IMR-90 (cell line): ENCODE measurements around the gene UNC119. TPM values are rescaled to one million over a fixed set of nuclear protein-coding genes. Genes with fewer than 3 reads are reported as not detected.

Experiments
- ATAC-seq: fragments of 200-7000 bp; cut with Tn5 transposase; 2 replicates; pipeline ENCODE4 v1.9.1; 2020; ENCODE audit warnings: low read depth, mild to moderate bottlenecking, moderate library complexity
- BruUV-seq: library from RNA; stranded (reverse); fragments of 400-500 nt; replicated peaks from 2 replicates; lab custom pipeline; 2021; lab: Mats Ljungman, UMichigan
- CTCF ChIA-PET: fragments of 300-600 bp; formaldehyde crosslinking; extraction: SDS; loops from one replicate; lab custom pipeline; 2021; ENCODE audit warnings: antibody characterized with exemption; lab: Yijun Ruan, JAX
- POLR2A ChIA-PET: fragments of 300-600 bp; sonication (Branson Sonifier 250); formaldehyde crosslinking; loops from one replicate; lab custom pipeline; 2022; ENCODE audit warnings: antibody characterized with exemption; ENCODE audit not compliant: unreplicated experiment; lab: Charles Lee
- DNase-seq: peaks from one replicate; pipeline ENCODE4 v3.0.0; 2013
- H2AFZ ChIP-seq: replicated peaks from 2 replicates; pipeline ENCODE3; 2013; ENCODE audit warnings: low read length, mild to moderate bottlenecking; ENCODE audit not compliant: poor library complexity
- H2AK5ac ChIP-seq: 2 replicates; pipeline ENCODE4 v1.6.1; 2013; ENCODE audit warnings: low read depth, low read length, inconsistent platforms
- H2AK9ac ChIP-seq: replicated peaks from 2 replicates; pipeline ENCODE3; 2013; ENCODE audit warnings: mild to moderate bottlenecking, low read depth, low read length, moderate library complexity; ENCODE audit not compliant: poor library complexity
- H2BK120ac ChIP-seq: 2 replicates; pipeline ENCODE4 v1.6.1; 2013; ENCODE audit warnings: low read depth, low read length, inconsistent platforms
- H2BK15ac ChIP-seq: 3 replicates; pipeline ENCODE4 v1.6.1; 2013; ENCODE audit warnings: low read depth, low read length, inconsistent platforms
- H2BK20ac ChIP-seq: 2 replicates; pipeline ENCODE4 v1.6.1; 2013; ENCODE audit warnings: low read depth, mild to moderate bottlenecking, inconsistent platforms, low read length, moderate library complexity
- H2BK5ac ChIP-seq: 2 replicates; pipeline ENCODE4 v1.6.1; 2013; ENCODE audit warnings: mild to moderate bottlenecking, low read depth, low read length, inconsistent platforms; ENCODE audit not compliant: poor library complexity, severe bottlenecking
- H3K14ac ChIP-seq: replicated peaks from 2 replicates; pipeline ENCODE4 v1.6.1; 2013; ENCODE audit warnings: low read depth, low read length, inconsistent platforms
- H3K18ac ChIP-seq: 2 replicates; pipeline ENCODE4 v1.6.1; 2013; ENCODE audit warnings: low read depth, low read length, control low read depth
- H3K23ac ChIP-seq: 2 replicates; pipeline ENCODE4 v1.6.1; 2013; ENCODE audit warnings: low read depth, low read length, inconsistent platforms
- H3K27ac ChIP-seq: 2 replicates; pipeline ENCODE4 v1.5.1; 2013; ENCODE audit warnings: mild to moderate bottlenecking, control low read depth, low read length; ENCODE audit not compliant: insufficient read depth
- H3K27me3 ChIP-seq: 2 replicates; pipeline ENCODE4 v1.6.1; 2013; ENCODE audit warnings: low read length; ENCODE audit not compliant: control insufficient read depth, insufficient read depth
- H3K36me3 ChIP-seq: 2 replicates; pipeline ENCODE4 v1.6.1; 2013; ENCODE audit warnings: low read length, mixed read lengths; ENCODE audit not compliant: control insufficient read depth, insufficient read depth
- H3K4ac ChIP-seq: 2 replicates; pipeline ENCODE4 v1.6.1; 2013; ENCODE audit warnings: low read depth, low read length, inconsistent platforms
- H3K4me1 ChIP-seq: 2 replicates; pipeline ENCODE4 v1.6.1; 2013; ENCODE audit warnings: low read length, mixed read lengths; ENCODE audit not compliant: control insufficient read depth, insufficient read depth
- H3K4me2 ChIP-seq: 2 replicates; pipeline ENCODE4 v1.6.1; 2013; ENCODE audit warnings: low read depth, mild to moderate bottlenecking, control low read depth, low read length, moderate library complexity
- H3K4me3 ChIP-seq: 2 replicates; pipeline ENCODE4 v1.5.1; 2013; ENCODE audit warnings: low read depth, mild to moderate bottlenecking, control low read depth, low read length, moderate library complexity; ENCODE audit not compliant: insufficient read depth
- H3K56ac ChIP-seq: 2 replicates; pipeline ENCODE4 v1.6.1; 2013; ENCODE audit warnings: low read length, inconsistent platforms; ENCODE audit not compliant: insufficient read depth; ENCODE audit errors: extremely low read depth
- H3K79me1 ChIP-seq, 2 experiments: 2 replicates each; pipeline ENCODE4 v1.6.1; 2013; ENCODE audit warnings: low read length in 2 of 2, inconsistent platforms in 1 of 2, low read depth in 1 of 2
- H3K9ac ChIP-seq: 2 replicates; pipeline ENCODE4 v1.6.1; 2013; ENCODE audit warnings: low read depth, low read length, control low read depth
- H3K9me1 ChIP-seq: 2 replicates; pipeline ENCODE4 v1.6.1; 2013; ENCODE audit warnings: low read length, inconsistent platforms; ENCODE audit not compliant: insufficient read depth
- H3K9me3 ChIP-seq: 2 replicates; pipeline ENCODE4 v1.6.1; 2013; ENCODE audit warnings: low read length; ENCODE audit not compliant: control insufficient read depth, insufficient read depth
- H4K20me1 ChIP-seq: 2 replicates; pipeline ENCODE4 v1.6.1; 2013; ENCODE audit warnings: low read length, inconsistent platforms; ENCODE audit not compliant: insufficient read depth
- H4K5ac ChIP-seq: 2 replicates; pipeline ENCODE4 v1.6.1; 2013; ENCODE audit warnings: mild to moderate bottlenecking, low read depth, low read length, control low read depth
- H4K8ac ChIP-seq, 2 experiments: 2 replicates each; pipeline ENCODE4 v1.6.1; 2013; ENCODE audit warnings: low read depth in 2 of 2, low read length in 2 of 2, control low read depth in 1 of 2, inconsistent platforms in 1 of 2
- H4K91ac ChIP-seq: 2 replicates; pipeline ENCODE4 v1.6.1; 2013; ENCODE audit warnings: low read depth, low read length, inconsistent platforms; ENCODE audit not compliant: insufficient read depth
- BHLHE40 ChIP-seq: fragments of 150-350 bp; IDR thresholded peaks from 2 replicates; pipeline ENCODE4 v1.6.1; 2016; ENCODE audit warnings: mild to moderate bottlenecking, low read depth, low read length
- CEBPB ChIP-seq: IDR thresholded peaks from 2 replicates; pipeline ENCODE4 v1.6.1; 2012; ENCODE audit warnings: low read depth, low read length, improper control_type of control experiment
- CHD1 ChIP-seq: IDR thresholded peaks from 2 replicates; pipeline ENCODE4 v1.6.1; 2012; ENCODE audit warnings: low read depth, low read length, improper control_type of control experiment
- ELK1 ChIP-seq: fragments of 150-350 bp; IDR thresholded peaks from 2 replicates; pipeline ENCODE4 v1.6.1; 2016; ENCODE audit warnings: low read depth, mild to moderate bottlenecking, low read length, moderate library complexity, borderline replicate concordance
- FOS ChIP-seq: fragments of 150-350 bp; IDR thresholded peaks from 2 replicates; pipeline ENCODE4 v1.6.1; 2016; ENCODE audit warnings: low read depth, low read length
- MAFK ChIP-seq: IDR thresholded peaks from 2 replicates; pipeline ENCODE4 v1.6.1; 2012; ENCODE audit warnings: low read depth, low read length, improper control_type of control experiment
- POLR2A ChIP-seq: IDR thresholded peaks from 2 replicates; pipeline ENCODE4 v1.6.1; 2012; ENCODE audit warnings: mild to moderate bottlenecking, low read depth, low read length
- RCOR1 ChIP-seq: IDR thresholded peaks from 2 replicates; pipeline ENCODE4 v1.6.1; 2012; ENCODE audit warnings: mild to moderate bottlenecking, low read length, improper control_type of control experiment; ENCODE audit not compliant: insufficient replicate concordance
- RFX5 ChIP-seq: IDR thresholded peaks from 2 replicates; pipeline ENCODE4 v1.8.0; 2012; ENCODE audit warnings: low read depth, mild to moderate bottlenecking, low read length, moderate library complexity
- SMC3 ChIP-seq: fragments of 150-350 bp; IDR thresholded peaks from 2 replicates; pipeline ENCODE4 v1.6.1; 2016; ENCODE audit warnings: low read depth, mild to moderate bottlenecking, antibody characterized with exemption, low read length, moderate library complexity
- WGBS, 2 experiments: methylation state at CpG; one replicate each; pipeline versions ENCODE4 v1.1.5 to v1.1.7; 2013; ENCODE audit warnings: missing lambda C conversion rate in 2 of 2; ENCODE audit not compliant: insufficient read length in 1 of 2; ENCODE audit errors: extremely low coverage in 2 of 2; 5-methylcytosine and 5-hydroxymethylcytosine counted together
- dilution Hi-C: fragments of 300-500 bp; cut with HindIII; formaldehyde crosslinking; loops from one replicate; pipeline ENCODE4 v1.14.3; 2018; ENCODE audit warnings: low sequenced_read_pairs; ENCODE audit not compliant: unreplicated experiment
- in situ Hi-C: fragments of 300-500 bp; cut with MboI; formaldehyde crosslinking; loops from 3 replicates; pipeline ENCODE4 v1.14.3; 2019; ENCODE audit warnings: low sequenced_read_pairs, inconsistent platforms, mixed read lengths
- intact Hi-C: fragments of 100-400 bp; cut with micrococcal nuclease; formaldehyde crosslinking; loops from 2 replicates; pipeline ENCODE4 v1.10.0; 2022
- polyA plus RNA-seq, 3 experiments: library from polyadenylated mRNA; depleted of rRNA; stranded (reverse); fragments of >200 nt; gene quantifications; 2 replicates each; pipeline ENCODE4 v1.2.3, GENCODE V29; 2012; ENCODE audit warnings: low replicate concordance in 1 of 3
- total RNA-seq: library from RNA; depleted of rRNA; stranded (reverse); fragments of >200 nt; gene quantifications from 2 replicates; pipeline ENCODE4 v1.2.3, GENCODE V29; 2012

The UNC119 gene
- total and polyA plus RNA-seq, 2 of the 4 experiments (the other 2 are of a cell fraction): 22.4 to 57.4 TPM

DNA sequence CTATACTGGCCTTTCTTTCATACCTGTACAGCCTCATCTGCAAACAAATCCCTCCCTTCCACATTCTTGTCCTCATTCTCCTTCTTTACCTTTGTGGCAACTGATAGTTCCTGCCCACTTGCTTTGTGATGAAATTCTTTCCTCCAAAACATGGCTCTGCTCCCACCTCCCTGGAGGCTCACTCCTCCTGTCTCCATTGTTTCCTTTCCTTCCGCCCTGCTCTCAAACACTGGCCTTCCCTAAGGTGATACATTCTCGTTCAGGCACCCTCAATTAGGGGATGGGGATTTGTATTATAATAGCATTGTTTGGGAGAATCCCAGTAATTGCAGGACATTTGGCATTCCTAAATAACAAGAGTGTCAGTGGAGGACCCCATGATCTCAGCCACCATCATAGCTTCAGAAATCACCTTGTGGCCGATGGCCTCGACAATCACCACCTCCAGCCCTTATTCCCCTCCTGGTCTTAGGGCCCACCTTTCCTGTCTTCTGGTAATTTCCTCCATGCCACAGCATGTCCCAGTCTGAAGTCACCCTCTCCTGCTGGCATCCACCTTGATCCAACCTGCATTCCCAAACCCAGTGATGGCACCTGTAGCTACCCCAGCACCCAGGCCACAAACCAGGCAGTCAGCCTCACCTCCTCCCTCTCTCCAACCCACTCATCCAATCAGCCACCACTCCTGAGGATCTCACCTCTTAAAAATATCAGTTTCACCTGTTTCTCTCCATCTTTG, 7.9 kb downstream of the UNC119 start (continued):
- TF ChIP-seq BHLHE40 (no peak), POLR2A (no peak)

GRCh38 chr17:28541439-28541838, 11.0 kb downstream of the UNC119 start:
- Histone ChIP-seq H3K79me1 (no peaks in the 10 kb centered on the region), H4K5ac (no peak overlapping the region), H2AK9ac (no peak overlapping the region), H4K91ac (no peak overlapping the region), H3K36me3 (no peaks in the 10 kb centered on the region), H3K18ac (no peak overlapping the region), H2AK5ac (no peak overlapping the region), H3K9me3 (no peaks in the 10 kb centered on the region), H4K8ac (no peak overlapping the region), H3K56ac (no peak overlapping the region), H2BK15ac (no peak overlapping the region), H3K9ac (no peak overlapping the region), H2BK20ac (no peak overlapping the region), H4K20me1 (no peaks in the 10 kb centered on the region), H3K9me1 (no peaks in the 10 kb centered on the region), H3K4ac (no peak overlapping the region), H3K23ac (no peak overlapping the region), H3K14ac (no peak overlapping the region), H3K27ac (no peak overlapping the region), H3K27me3 (peaks cover 16% of the 10 kb centered on the region), H2BK5ac (no peak overlapping the region), H3K4me3 (no peak overlapping the region), H2BK120ac (no peak overlapping the region), H3K4me1 (no peaks in the 10 kb centered on the region), H3K4me2 (no peak overlapping the region), H2AFZ (no peak overlapping the region)
- WGBS, 2 experiments: 87% methylated on average over 3 of the region's 4 CpGs; no CpG with 5 or more reads in 1 of the 2 experiments
- in situ Hi-C loops: no loop called here
- intact Hi-C loops: loop anchor here (10.0 kb wide), 1 partner anchor 137 kb away; the partner anchor contains the start of gene SLC46A1
- DNase-seq (no peak), ATAC-seq (no peak)
- dilution Hi-C loops: no loop called here
- BruUV-seq: no TSS peak
- ChIA-PET CTCF (interaction anchor here (0.6 kb wide), 1 partner anchor 323 kb away, joined by 4 read pairs; no protein-coding TSS in a partner anchor), POLR2A (no interaction called here)
- TF ChIP-seq BHLHE40: no peak
- TF ChIP-seq RFX5: no peak
- TF ChIP-seq CHD1: no peak
- no peak for TF ChIP-seq ELK1
- TF ChIP-seq SMC3: no peak
- no peak for TF ChIP-seq POLR2A
- TF ChIP-seq FOS: no peak
- TF ChIP-seq MAFK: no peak
- no peak for TF ChIP-seq RCOR1
- TF ChIP-seq CEBPB: no peak
